K562 (cell line): Measurements from ENCODE around the gene SPTBN5. TPM values are rescaled to one million over a fixed set of nuclear protein-coding genes. Genes with fewer than 3 reads are reported as not detected.

Experiments used
- ARID3A ChIP-seq: IDR thresholded peaks from 2 replicates; pipeline ENCODE4 v1.6.1; 2012; ENCODE audit warnings: low read depth, low read length, improper control_type of control experiment, borderline replicate concordance
- CBFA2T2 ChIP-seq: fragments of 450-650 bp; conservative IDR thresholded peaks from 2 replicates; pipeline ENCODE4 v1.6.1; 2017; ENCODE audit warnings: mild to moderate bottlenecking
- CBX2 ChIP-seq: fragments of 200-600 bp; sonication (generic); IDR thresholded peaks from one replicate; pipeline ENCODE4 v1.6.1; 2012; ENCODE audit warnings: mild to moderate bottlenecking, low read length, inconsistent platforms; ENCODE audit not compliant: insufficient read depth, poor library complexity, severe bottlenecking
- CHD4 ChIP-seq: fragments of 200-600 bp; sonication (generic); IDR thresholded peaks from 3 replicates; pipeline ENCODE4 v1.6.1; 2012; ENCODE audit warnings: low read depth, mild to moderate bottlenecking, mixed read lengths, low read length, inconsistent platforms; ENCODE audit not compliant: insufficient read depth, insufficient replicate concordance, poor library complexity, severe bottlenecking
- CTBP1 ChIP-seq: fragments of 450-650 bp; IDR thresholded peaks from 2 replicates; pipeline ENCODE4 v1.6.1; 2016; ENCODE audit warnings: borderline replicate concordance
- CXXC5 ChIP-seq: fragments of 250-450 bp; sonication (Bioruptor Pico); IDR thresholded peaks from 2 replicates; pipeline ENCODE4 v1.8.0; 2022; ENCODE audit warnings: inconsistent platforms, mild to moderate bottlenecking, moderate library complexity
- DMBX1 ChIP-seq: fragments of 250-450 bp; sonication (Bioruptor Pico); IDR thresholded peaks from 2 replicates; pipeline ENCODE4 v1.8.0; 2022; ENCODE audit warnings: inconsistent platforms, mild to moderate bottlenecking, moderate library complexity, borderline replicate concordance
- EZH2 ChIP-seq: IDR thresholded peaks from 2 replicates; pipeline ENCODE4 v1.6.1; 2012; ENCODE audit warnings: low read depth, mild to moderate bottlenecking, inconsistent platforms, low read length, borderline replicate concordance
- HDAC1 ChIP-seq, 2 experiments: fragments of 450-650 bp; IDR thresholded peaks; 2 replicates each; pipeline ENCODE4 v1.6.1; 2016 to 2017; ENCODE audit warnings: inconsistent platforms in 1 of 2, mild to moderate bottlenecking in 1 of 2, moderate library complexity in 1 of 2
- HNRNPK ChIP-seq: fragments of 200-400 bp; formaldehyde crosslinking; IDR thresholded peaks from one replicate; pipeline ENCODE4 v1.6.1; 2018; ENCODE audit warnings: mild to moderate bottlenecking, low read depth, low read length; ENCODE audit not compliant: poor library complexity, severe bottlenecking
- MTA1 ChIP-seq: fragments of 450-650 bp; IDR thresholded peaks from 2 replicates; pipeline ENCODE4 v1.6.1; 2017; ENCODE audit warnings: borderline replicate concordance
- PYGO2 ChIP-seq: fragments of 450-650 bp; IDR thresholded peaks from 2 replicates; pipeline ENCODE4 v1.6.1; 2016; ENCODE audit warnings: mild to moderate bottlenecking, missing genetic modification characterization, moderate library complexity, missing compliant biosample characterization
- RBFOX2 ChIP-seq: fragments of 200-400 bp; formaldehyde crosslinking; IDR thresholded peaks from 2 replicates; pipeline ENCODE4 v1.6.1; 2017; ENCODE audit warnings: low read depth, mild to moderate bottlenecking, low read length, moderate library complexity
- TFE3 ChIP-seq: fragments of 450-650 bp; formaldehyde crosslinking; IDR thresholded peaks from 2 replicates; pipeline ENCODE4 v1.4.0; 2020; ENCODE audit warnings: mild to moderate bottlenecking, mixed read lengths
- TGIF2 ChIP-seq: sonication (generic); formaldehyde crosslinking; IDR thresholded peaks from 2 replicates; pipeline ENCODE4 v1.8.1; 2022; ENCODE audit warnings: mild to moderate bottlenecking, missing genetic modification reagents, moderate library complexity
- U2AF1 ChIP-seq: fragments of 200-400 bp; formaldehyde crosslinking; optimal IDR thresholded peaks from 2 replicates; pipeline ENCODE3; 2017; ENCODE audit warnings: mild to moderate bottlenecking, low read depth, low read length, moderate library complexity
- YBX1 ChIP-seq: fragments of 450-650 bp; IDR thresholded peaks from 2 replicates; pipeline ENCODE4 v1.7.1; 2016; ENCODE audit warnings: mild to moderate bottlenecking
- ZBTB33 ChIP-seq: sonication (generic); formaldehyde crosslinking; IDR thresholded peaks from 2 replicates; pipeline ENCODE4 v1.8.1; 2023; ENCODE audit warnings: mild to moderate bottlenecking, missing genetic modification reagents
- ZEB2 ChIP-seq: fragments of 450-650 bp; IDR thresholded peaks from 2 replicates; pipeline ENCODE4 v1.6.1; 2016
- ZNF76 ChIP-seq: fragments of 250-450 bp; sonication (Bioruptor Pico); IDR thresholded peaks from 2 replicates; pipeline ENCODE4 v1.4.0; 2020; ENCODE audit warnings: mild to moderate bottlenecking, moderate library complexity, borderline replicate concordance
- polyA plus RNA-seq, 8 experiments: library from polyadenylated mRNA; depleted of rRNA in 4 of 8; stranded (reverse) in 5 of 8; unstranded in 3 of 8; fragments of >200 nt; fragmentation: Nextera tagmentation in 2 of 8; fragmentation: Illumina TruSeq in 1 of 8; extraction: Ambion mirVana in 2 of 8; extraction: Trizol in 1 of 8; gene quantifications; 2 replicates each; pipeline versions ENCODE4 v1.2.1 to v1.2.3, GENCODE V29; 2011 to 2014; ENCODE audit warnings: inconsistent platforms in 1 of 8, missing spikeins in 1 of 8
- total RNA-seq, 7 experiments: library from RNA; depleted of rRNA in 6 of 7; stranded (reverse); fragments of >200 nt in 6 of 7; fragmentation: Illumina TruSeq in 2 of 7; extraction: Trizol in 2 of 7; gene quantifications; 2 replicates each; pipeline versions ENCODE4 v1.2.1 to v1.2.3, GENCODE V29; 2011 to 2021; ENCODE audit warnings: low replicate concordance in 1 of 7

The SPTBN5 gene
- total and polyA plus RNA-seq, 9 of the 15 experiments (the other 6 are each of a cell fraction or from before 2014, with no cell fraction given): 0.02 TPM; not detected in 8

- TF ChIP-seq PYGO2: no peak
- TF ChIP-seq MTA1: no peak
- TF ChIP-seq U2AF1: no peak
- TF ChIP-seq CTBP1: peak; percentile 73
- TF ChIP-seq ARID3A: no peak
- TF ChIP-seq CBFA2T2: no peak
- no peak for TF ChIP-seq ZBTB33 (CRISPR knock-in tag)
- no peak for TF ChIP-seq HNRNPK
- TF ChIP-seq RBFOX2: no peak
- no peak for TF ChIP-seq CHD4
- peak; percentile 62; the same call in 1 of the 2 replicates for TF ChIP-seq CXXC5 (CRISPR knock-in tag)
- TF ChIP-seq EZH2: no peak
- 0 out of 2 replicates have a peak, but pooled peaks have one; percentile 5 for TF ChIP-seq TFE3 (CRISPR knock-in tag)
- no peak for TF ChIP-seq TGIF2 (CRISPR knock-in tag)
- TF ChIP-seq ZEB2: peak; percentile 44; the same call in 1 of the 2 replicates
- no peak for TF ChIP-seq YBX1
- TF ChIP-seq HDAC1 (IDR thresholded peaks at IDR 0.05): peak in 1 of 2 experiments; percentile 67; a peak in 2 of 4 replicates
- no peak for TF ChIP-seq DMBX1 (CRISPR knock-in tag)
- TF ChIP-seq ZNF76 (CRISPR knock-in tag): no peak
- no peak for TF ChIP-seq CBX2
Observed at GRCh38 chr15:41917767-41918430, 24.0 kb upstream of the SPTBN5 start (continued).
